Stomach (tissue), 9 donors: ENCODE data around the gene D2HGDH. TPM values are rescaled to one million over a fixed set of nuclear protein-coding genes. Genes with fewer than 3 reads are reported as not detected.

ENCODE experiments used
- DNase-seq, 2 donors: peaks; one replicate each; pipeline versions ENCODE4 v3.0.0 to v3.0.0-alpha.2; 2013 to 2019
- H3K27ac ChIP-seq, 5 donors: fragments of 200-600 bp in 4 of 5; sonication (generic) in 4 of 5; one replicate each; pipeline ENCODE4 v1.5.1; 2013 to 2019; ENCODE audit warnings: mild to moderate bottlenecking in 1 of 5, moderate library complexity in 1 of 5
- H3K27me3 ChIP-seq, 3 donors: fragments of 200-600 bp; sonication (generic); one replicate each; pipeline ENCODE4 v1.5.1; 2017 to 2019; ENCODE audit warnings: mixed run types in 1 of 3
- H3K36me3 ChIP-seq, 4 donors: fragments of 200-600 bp; sonication (generic); 1 replicate in 3 of 4; 2 replicates in 1 of 4; pipeline ENCODE4 v1.5.1; 2016 to 2019
- H3K4me1 ChIP-seq, 4 donors: fragments of 200-600 bp; sonication (generic); one replicate each; pipeline ENCODE4 v1.5.1; 2016 to 2019
- H3K4me3 ChIP-seq, 4 donors: fragments of 200-600 bp; sonication (generic) in 3 of 4; one replicate each; pipeline ENCODE4 v1.5.1; 2016 to 2019; ENCODE audit warnings: mild to moderate bottlenecking in 1 of 4
- H3K9me3 ChIP-seq, 4 donors: fragments of 200-600 bp; sonication (generic); one replicate each; pipeline ENCODE4 v1.5.1; 2016 to 2019
- EP300 ChIP-seq: sonication (generic); formaldehyde crosslinking; IDR thresholded peaks from one replicate; pipeline ENCODE4 v1.6.1; 2017; ENCODE audit warnings: antibody characterized with exemption
- POLR2A ChIP-seq, 4 donors: fragments of 450-650 bp; IDR thresholded peaks; one replicate each; pipeline ENCODE4 v1.6.1; 2016; ENCODE audit warnings: antibody characterized with exemption in 4 of 4, control low read depth in 2 of 4, mild to moderate bottlenecking in 1 of 4, moderate library complexity in 1 of 4
- POLR2AphosphoS5 ChIP-seq, 3 donors: sonication (generic); formaldehyde crosslinking; IDR thresholded peaks; one replicate each; pipeline ENCODE4 v1.6.1; 2016; ENCODE audit warnings: antibody characterized with exemption in 3 of 3
- WGBS, 5 donors: extraction: QIAGEN DNeasy Blood & Tissue Kit in 3 of 5; methylation state at CpG; one replicate each; pipeline versions ENCODE4 v1.1.5 to v1.1.7; 2013 to 2018; 5-methylcytosine and 5-hydroxymethylcytosine counted together
- intact Hi-C: fragments of 100-400 bp; cut with DNase I; formaldehyde crosslinking; loops from one replicate; pipeline ENCODE4 v1.15.1; 2023; ENCODE audit warnings: low total_unique reads
- polyA plus RNA-seq, 3 donors: library from polyadenylated mRNA; stranded (reverse); fragments of 200-250 nt; gene quantifications; one replicate each; pipeline ENCODE4 v1.2.3, GENCODE V29; 2013
- total RNA-seq, 5 donors: library from RNA; depleted of rRNA; stranded (reverse); fragments of >200 nt; gene quantifications; one replicate each; pipeline versions ENCODE4 v1.1.0 to v1.2.3, GENCODE V29; 2014 to 2016
- TF ChIP-seq, protein P1 (sequence below), 7 experiments: fragments of 450-650 bp in 4 of 7; fragments of 200-600 bp in 3 of 7; sonication (generic) in 3 of 7; IDR thresholded peaks; one replicate each; pipeline ENCODE4 v1.5.1; 2016 to 2019; ENCODE audit warnings: antibody characterized with exemption in 7 of 7, control low read depth in 2 of 7, mild to moderate bottlenecking in 1 of 7
- donor health status: healthy with polysubstance abuse.
- donor health status: Bipolar disorder and iron deficiency.
- donor health status: healthy.

Gene D2HGDH
- total and polyA plus RNA-seq, 8 donors = 17.3 to 369 (median 27.9) TPM

DNA sequence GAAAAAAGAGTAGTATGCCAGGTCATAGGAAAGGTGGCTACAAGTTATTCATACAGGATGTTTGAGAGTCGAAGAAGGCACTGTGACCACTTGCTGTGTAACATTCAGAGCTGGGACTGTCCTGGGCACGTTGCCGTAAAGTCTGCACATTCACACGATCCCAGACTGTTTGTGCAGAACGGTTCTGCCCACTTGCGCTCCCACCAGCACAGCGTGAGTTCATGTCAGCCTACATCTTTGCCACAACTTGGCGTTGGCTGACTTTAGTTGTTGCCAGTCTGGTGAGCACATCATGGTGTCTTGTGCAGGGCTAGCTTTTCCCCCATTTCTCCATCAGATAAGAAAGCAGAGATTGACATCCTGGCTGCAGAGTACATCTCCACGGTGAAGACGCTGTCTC is 25.6 kb upstream of the D2HGDH start:
- intact Hi-C loops = no loop called here
- Histone ChIP-seq H3K4me1 (peaks cover 0 to 1% (median under 1%) of the 10 kb centered on the region in 4 donors), H3K36me3 (peaks cover 76 to 98% (median 96%) of the 10 kb centered on the region in 4 donors), H3K27ac (no peak overlapping the region), H3K27me3 (no peaks in the 10 kb centered on the region), H3K4me3 (no peak overlapping the region), H3K9me3 (peaks cover 0 to 4% (median 0%) of the 10 kb centered on the region in 4 donors)
- WGBS, 5 donors = 88 to 94% (median 91%) methylated on average over 10 of the region's 10 CpGs
- DNase-seq = no peak
- TF ChIP-seq, protein P1, sequence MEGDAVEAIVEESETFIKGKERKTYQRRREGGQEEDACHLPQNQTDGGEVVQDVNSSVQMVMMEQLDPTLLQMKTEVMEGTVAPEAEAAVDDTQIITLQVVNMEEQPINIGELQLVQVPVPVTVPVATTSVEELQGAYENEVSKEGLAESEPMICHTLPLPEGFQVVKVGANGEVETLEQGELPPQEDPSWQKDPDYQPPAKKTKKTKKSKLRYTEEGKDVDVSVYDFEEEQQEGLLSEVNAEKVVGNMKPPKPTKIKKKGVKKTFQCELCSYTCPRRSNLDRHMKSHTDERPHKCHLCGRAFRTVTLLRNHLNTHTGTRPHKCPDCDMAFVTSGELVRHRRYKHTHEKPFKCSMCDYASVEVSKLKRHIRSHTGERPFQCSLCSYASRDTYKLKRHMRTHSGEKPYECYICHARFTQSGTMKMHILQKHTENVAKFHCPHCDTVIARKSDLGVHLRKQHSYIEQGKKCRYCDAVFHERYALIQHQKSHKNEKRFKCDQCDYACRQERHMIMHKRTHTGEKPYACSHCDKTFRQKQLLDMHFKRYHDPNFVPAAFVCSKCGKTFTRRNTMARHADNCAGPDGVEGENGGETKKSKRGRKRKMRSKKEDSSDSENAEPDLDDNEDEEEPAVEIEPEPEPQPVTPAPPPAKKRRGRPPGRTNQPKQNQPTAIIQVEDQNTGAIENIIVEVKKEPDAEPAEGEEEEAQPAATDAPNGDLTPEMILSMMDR (IDR thresholded peaks at IDR 0.05) = no peak
- TF ChIP-seq POLR2A (IDR thresholded peaks at IDR 0.05) (no peak), POLR2AphosphoS5 (IDR thresholded peaks at IDR 0.05) (no peak), EP300 (no peak)

DNA sequence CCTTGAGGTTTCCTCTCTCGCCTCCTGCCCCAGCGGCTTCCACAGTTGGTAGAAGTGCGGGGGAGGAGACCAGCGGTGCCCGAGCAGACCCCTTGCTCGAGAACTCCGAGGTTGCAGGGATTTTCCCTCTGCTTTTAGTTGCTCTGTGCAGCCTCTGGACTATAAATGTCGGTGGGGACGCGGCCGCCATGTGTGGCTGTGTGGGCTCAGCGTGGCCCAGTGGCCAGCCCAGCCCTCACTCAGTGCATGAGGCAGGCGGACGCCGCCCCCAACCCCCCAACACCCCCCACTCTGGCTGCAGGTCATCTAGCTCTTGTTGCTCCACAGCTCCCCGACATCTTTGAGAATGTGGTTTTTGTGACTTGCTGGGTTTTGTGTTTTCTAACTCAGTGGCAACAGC is 15.3 kb upstream of the D2HGDH start:
- Histone ChIP-seq H3K4me1 (no peaks in the 10 kb centered on the region), H3K9me3 (no peaks in the 10 kb centered on the region), H3K36me3 (peaks cover 47 to 98% (median 95%) of the 10 kb centered on the region in 4 donors), H3K27me3 (no peaks in the 10 kb centered on the region), H3K4me3 (no peak overlapping the region), H3K27ac (no peak overlapping the region)
- WGBS, 5 donors = 90 to 98% (median 97%) methylated on average over 9 to 16 of the region's 16 CpGs
- intact Hi-C loops = no loop called here
- TF ChIP-seq EP300 = no peak
- no peak for TF ChIP-seq POLR2A (IDR thresholded peaks at IDR 0.05)
- no peak for TF ChIP-seq POLR2AphosphoS5 (IDR thresholded peaks at IDR 0.05)
- TF ChIP-seq, protein P1 (IDR thresholded peaks at IDR 0.05) = no peak
- DNase-seq = no peak

DNA sequence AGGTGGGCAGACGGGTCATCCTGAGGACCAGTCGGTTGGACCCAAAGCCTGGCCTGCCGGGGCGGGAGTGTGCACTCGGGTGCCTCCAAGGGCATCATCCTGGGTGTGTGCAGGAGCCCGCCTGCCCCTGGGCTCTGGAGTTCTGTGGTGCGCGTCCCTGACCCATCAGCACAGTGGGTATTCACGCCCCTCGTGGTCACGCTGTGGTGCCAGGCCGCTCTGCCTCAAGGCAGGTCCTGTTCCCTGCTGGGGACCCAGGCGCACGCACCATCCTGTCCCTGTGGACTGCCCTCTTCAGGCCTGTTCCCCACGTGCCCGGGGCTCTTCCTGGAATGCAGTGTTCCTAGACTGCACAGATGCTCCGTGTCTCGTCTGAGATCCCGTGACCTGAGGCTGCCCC is 14.3 kb upstream of the D2HGDH start:
- Histone ChIP-seq H3K27me3 (no peaks in the 10 kb centered on the region), H3K9me3 (no peaks in the 10 kb centered on the region), H3K36me3 (peaks cover 47 to 98% (median 95%) of the 10 kb centered on the region in 4 donors), H3K4me3 (no peak overlapping the region), H3K27ac (no peak overlapping the region), H3K4me1 (no peaks in the 10 kb centered on the region)
- TF ChIP-seq POLR2A (IDR thresholded peaks at IDR 0.05) (no peak), POLR2AphosphoS5 (IDR thresholded peaks at IDR 0.05) (no peak), EP300 (no peak)
- TF ChIP-seq, protein P1 (IDR thresholded peaks at IDR 0.05) = no peak
- DNase-seq = no peak
- intact Hi-C loops = no loop called here
- 92 to 98% (median 96%) methylated on average over 4 to 19 of the region's 19 CpGs for WGBS, 5 donors

DNA sequence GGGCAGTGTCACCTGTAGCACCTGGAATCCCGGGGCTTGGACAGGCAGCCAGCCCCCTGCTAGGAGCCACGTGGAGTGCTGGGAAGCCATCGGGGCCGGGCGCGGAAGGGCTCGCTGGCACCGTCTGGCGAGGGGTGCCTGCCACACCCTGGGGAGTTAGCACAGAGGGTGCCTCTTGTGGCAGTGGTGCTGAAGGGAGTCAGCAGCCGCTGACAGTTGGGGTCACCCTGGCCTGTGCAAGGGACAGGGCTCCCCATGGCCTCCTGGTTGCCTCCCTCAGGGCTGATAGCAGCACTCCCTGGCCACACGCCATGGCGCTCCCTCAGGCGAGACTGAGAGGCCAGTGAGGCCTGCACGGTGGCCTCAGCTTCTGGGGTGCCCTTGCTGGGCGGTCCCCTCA is 13.9 kb upstream of the D2HGDH start:
- no peaks in the 10 kb centered on the region for H3K27me3 ChIP-seq
- H3K4me1 ChIP-seq = no peaks in the 10 kb centered on the region
- H3K4me3 ChIP-seq = no peak overlapping the region
- H3K9me3 ChIP-seq = no peaks in the 10 kb centered on the region
- DNase-seq = no peak
- no peak overlapping the region for H3K27ac ChIP-seq
- TF ChIP-seq, protein P1 (IDR thresholded peaks at IDR 0.05) = no peak
- TF ChIP-seq POLR2A (IDR thresholded peaks at IDR 0.05) (no peak), POLR2AphosphoS5 (IDR thresholded peaks at IDR 0.05) (no peak), EP300 (no peak)
- 94 to 97% (median 96%) methylated on average over 5 to 15 of the region's 15 CpGs for WGBS, 5 donors
- H3K36me3 ChIP-seq = peaks cover 47 to 98% (median 96%) of the 10 kb centered on the region in 4 donors
- intact Hi-C loops = no loop called here
